ENCODE data around the gene MTM1.

The MTM1 gene

GRCh38 chrX:150530821-150531220 lies 37.6 kb upstream of the MTM1 start:
- DNase-seq (ENCODE audit: low spot score) = no peak
- in situ Hi-C loops (cut with MboI; ENCODE audit: low sequenced_read_pairs, unreplicated experiment) = no loop called here
- no peak for TF ChIP-seq CTCF (IDR thresholded peaks at IDR 0.05; ENCODE audit: borderline replicate concordance, control extremely low read depth, extremely low read depth, insufficient read depth, missing control alignments)

GRCh38 chrX:150531467-150531866 lies 37.0 kb upstream of the MTM1 start:
- TF ChIP-seq CTCF (IDR thresholded peaks at IDR 0.05; ENCODE audit: borderline replicate concordance, control extremely low read depth, extremely low read depth, insufficient read depth, missing control alignments) = no peak
- no peak for DNase-seq (ENCODE audit: low spot score)
- in situ Hi-C loops (cut with MboI; ENCODE audit: low sequenced_read_pairs, unreplicated experiment) = no loop called here

DNA sequence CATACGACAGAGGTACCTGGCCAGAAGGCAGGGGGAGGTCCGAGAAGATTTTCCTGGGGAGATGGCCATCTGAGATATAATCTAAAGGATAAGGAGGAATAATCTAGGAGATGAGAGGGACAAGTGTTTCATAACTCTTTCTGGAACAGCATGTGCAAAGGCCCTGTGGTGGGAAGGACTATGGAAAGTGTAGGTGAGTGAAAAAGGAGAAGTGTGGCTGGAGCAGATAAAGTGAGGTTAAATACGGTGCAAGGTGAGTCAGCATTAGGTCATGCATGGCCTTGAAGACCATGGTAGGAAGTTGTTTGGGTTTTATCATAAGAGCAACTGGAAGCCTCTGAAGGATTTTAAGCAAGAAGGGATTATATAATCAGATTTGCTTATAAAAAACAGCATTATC lies 34.6 kb upstream of the MTM1 start:
- no peak for DNase-seq (ENCODE audit: low spot score)
- in situ Hi-C loops (cut with MboI; ENCODE audit: low sequenced_read_pairs, unreplicated experiment) = no loop called here
- TF ChIP-seq CTCF (IDR thresholded peaks at IDR 0.05; ENCODE audit: borderline replicate concordance, control extremely low read depth, extremely low read depth, insufficient read depth, missing control alignments) = no peak

DNA sequence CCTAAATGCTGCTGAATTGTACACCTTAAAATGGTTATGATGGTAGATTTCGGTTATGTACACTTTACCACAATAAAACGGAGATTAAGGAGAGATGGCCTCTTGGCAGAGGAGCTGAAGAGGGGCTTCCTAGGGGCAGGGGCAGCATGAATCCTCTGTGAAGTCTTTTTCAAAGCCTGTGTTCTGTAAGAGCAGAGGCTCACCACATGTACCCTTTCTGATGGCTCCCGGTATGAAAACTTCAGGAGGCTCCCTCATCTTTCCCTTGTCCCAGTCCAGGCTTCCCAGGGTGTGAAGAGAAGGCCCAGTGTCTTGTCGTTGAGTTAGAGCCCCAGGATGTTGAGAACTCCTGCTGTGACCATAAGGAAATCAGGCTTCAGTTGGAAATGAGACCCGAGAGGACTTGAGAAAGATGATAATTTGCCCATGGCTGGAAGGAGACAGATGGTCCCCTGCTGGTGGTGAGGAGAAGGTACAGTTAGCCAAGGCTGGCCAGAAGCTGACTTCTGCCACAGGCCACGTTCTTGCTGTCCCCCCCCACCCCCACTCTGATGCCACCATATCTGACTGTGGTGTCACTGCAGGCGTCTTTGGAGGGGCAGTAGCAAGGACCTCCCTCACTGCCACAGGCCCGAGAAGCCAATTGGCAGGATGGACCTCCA lies 31.8 kb upstream of the MTM1 start:
- no peak for TF ChIP-seq CTCF (IDR thresholded peaks at IDR 0.05; ENCODE audit: borderline replicate concordance, control extremely low read depth, extremely low read depth, insufficient read depth, missing control alignments)
- no peak for DNase-seq (ENCODE audit: low spot score)
- in situ Hi-C loops (cut with MboI; ENCODE audit: low sequenced_read_pairs, unreplicated experiment) = no loop called here

- in situ Hi-C loops (cut with MboI; ENCODE audit: low sequenced_read_pairs, unreplicated experiment) = no loop called here
- no peak for DNase-seq (ENCODE audit: low spot score)
- TF ChIP-seq CTCF (IDR thresholded peaks at IDR 0.05; ENCODE audit: borderline replicate concordance, control extremely low read depth, extremely low read depth, insufficient read depth, missing control alignments) = no peak
These were observed 30.6 kb upstream of the MTM1 start for GRCh38 chrX:150537851-150538250.

DNA sequence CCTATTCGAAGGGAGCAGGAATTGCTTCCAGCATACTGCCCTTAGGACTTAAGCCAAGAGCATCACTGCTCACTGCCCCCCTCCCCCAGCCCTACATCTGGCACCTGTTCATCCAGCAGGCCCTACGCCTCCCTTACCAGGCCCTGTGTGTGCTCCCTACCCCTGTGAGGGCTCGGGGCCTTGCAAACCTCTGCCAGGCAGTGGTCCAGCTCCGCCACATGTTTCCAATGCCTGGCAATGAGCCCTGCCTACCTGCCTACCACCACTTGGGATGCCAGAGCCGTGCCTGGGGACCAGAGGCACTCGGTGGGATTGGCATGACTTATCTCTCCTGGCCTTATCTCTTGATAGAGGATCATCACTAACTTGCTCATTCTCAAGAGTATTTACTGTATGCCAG lies 27.5 kb upstream of the MTM1 start:
- in situ Hi-C loops (cut with MboI; ENCODE audit: low sequenced_read_pairs, unreplicated experiment) = no loop called here
- no peak for TF ChIP-seq CTCF (IDR thresholded peaks at IDR 0.05; ENCODE audit: borderline replicate concordance, control extremely low read depth, extremely low read depth, insufficient read depth, missing control alignments)
- no peak for DNase-seq (ENCODE audit: low spot score)
